ENCODE data around the gene MRPL28. TPM values are rescaled to one million over a fixed set of nuclear protein-coding genes. Genes with fewer than 3 reads are reported as not detected.
"Not testable (repeated sequence)": the region's sequence is repeated elsewhere in the genome, so short reads cannot be mapped to it uniquely, and the experiment has no call there.

Gene MRPL28
- total RNA-seq, 2 donors from 2014 or later = 77.9 to 97.7 TPM

DNA sequence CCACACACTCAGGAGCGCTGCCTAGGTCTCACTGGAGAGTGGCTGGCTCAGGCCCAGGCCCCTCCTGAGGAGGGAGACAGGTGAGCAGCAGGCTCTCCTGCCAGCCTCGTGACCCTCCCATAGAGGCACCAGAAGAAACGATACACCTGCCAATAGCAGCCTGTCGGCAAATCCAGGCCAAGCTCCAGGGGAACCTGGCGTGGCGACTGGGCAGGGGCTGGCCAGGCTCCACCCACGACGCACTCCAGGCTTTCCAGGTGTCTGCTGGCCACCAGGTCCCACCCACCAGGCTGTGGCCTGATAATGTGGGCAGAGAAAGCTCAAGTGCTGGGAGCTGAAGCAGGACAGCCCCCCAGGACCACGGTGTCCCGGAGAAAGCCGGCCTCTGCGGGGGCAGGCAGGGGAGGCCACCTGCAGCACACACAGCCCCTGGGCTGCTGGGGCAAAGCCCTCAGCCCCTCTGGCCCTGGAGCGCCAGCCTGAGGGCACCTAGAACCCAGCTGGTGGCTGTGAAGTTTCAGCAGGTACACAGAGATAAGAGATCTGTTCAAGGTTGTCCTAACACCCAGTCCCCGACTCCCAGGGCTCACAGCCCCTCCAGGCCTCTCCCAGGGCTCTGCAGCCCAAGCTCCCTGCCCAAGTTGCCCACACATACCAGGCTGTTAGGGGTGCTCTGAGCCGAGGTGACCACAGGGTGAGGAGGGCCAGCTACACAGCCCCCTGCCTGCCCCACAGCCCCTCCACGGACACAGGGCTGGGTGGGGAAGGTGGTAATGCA lies 9.0 kb upstream of the MRPL28 start:
- Mint-ChIP-seq H3K9me3 (no peaks in the 10 kb centered on the region), H3K27ac (peak overlapping the region in 1 of 2 donors; percentile 64), H3K36me3 (no peaks in the 10 kb centered on the region)
- DNase-seq (ENCODE audit: low spot score in 2 of 2) (no peak), ATAC-seq (no peak)

- no peak for DNase-seq (ENCODE audit: low spot score in 2 of 2)
- ATAC-seq = no peak
- Mint-ChIP-seq H3K27ac (no peak overlapping the region), H3K36me3 (no peaks in the 10 kb centered on the region), H3K9me3 (no peaks in the 10 kb centered on the region)
Observed at GRCh38 chr16:378821-379182, 8.5 kb upstream of the MRPL28 start.

DNA sequence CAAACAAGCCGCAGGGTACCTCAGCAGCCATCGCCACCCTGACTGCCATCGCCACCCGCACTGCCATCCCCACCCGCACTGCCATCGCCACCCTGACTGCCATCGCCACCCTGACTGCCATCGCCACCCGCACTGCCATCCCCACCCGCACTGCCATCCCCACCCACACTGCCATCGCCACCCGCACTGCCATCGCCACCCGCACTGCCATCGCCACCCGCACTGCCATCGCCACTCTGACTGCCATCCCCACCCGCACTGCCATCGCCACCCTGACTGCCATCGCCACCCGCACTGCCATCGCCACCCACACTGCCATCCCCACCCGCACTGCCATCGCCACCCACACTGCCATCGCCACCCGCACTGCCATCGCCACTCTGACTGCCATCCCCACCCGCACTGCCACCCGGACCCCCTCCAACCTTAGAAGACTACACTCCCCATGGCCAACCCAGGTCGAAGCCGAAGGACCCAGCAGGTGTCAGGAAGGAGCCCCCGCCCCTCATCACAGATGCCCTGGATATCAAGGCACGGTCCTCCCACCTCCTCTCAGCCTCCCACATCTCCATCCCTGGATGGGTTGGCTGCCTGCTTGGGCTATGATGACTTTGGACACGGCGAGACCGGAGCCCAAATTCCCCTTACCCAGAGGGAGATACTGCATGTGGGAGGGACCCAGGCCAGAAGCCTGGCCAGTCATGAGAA lies 7.9 kb upstream of the MRPL28 start:
- H3K36me3 Mint-ChIP-seq; DNase-seq (ENCODE audit: low spot score in 2 of 2); H3K27ac Mint-ChIP-seq; H3K9me3 Mint-ChIP-seq; ATAC-seq: not testable (repeated sequence)

DNA sequence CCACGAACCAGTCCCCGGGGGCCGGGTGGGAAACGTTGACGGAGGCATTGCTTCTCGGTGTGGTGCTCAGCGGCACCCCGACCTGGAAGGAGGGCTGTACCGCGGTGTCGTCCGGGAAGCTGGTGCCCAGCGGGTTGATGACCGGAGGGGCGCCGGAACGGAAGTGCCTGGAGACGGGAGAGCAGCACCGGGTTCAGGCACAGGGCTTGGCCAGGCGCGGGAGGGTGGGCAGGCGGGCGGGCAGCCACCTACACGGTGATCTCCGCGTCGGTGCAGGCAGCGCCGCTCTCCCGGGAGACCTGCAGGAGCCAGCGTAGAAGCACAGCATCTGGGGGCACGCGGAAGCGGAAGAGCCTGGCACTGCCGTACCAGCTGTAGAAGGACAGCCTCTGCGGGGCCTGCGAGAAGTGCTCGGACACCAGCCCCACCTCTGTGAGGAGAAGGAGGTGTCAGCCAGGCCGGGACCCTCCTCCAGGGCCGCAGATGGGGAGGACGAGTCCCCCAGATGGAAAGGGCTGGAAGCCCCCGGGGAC lies 7.1 kb upstream of the MRPL28 start:
- ATAC-seq (no peak), DNase-seq (ENCODE audit: low spot score in 2 of 2) (no peak)
- Mint-ChIP-seq H3K36me3 (no peaks in the 10 kb centered on the region), H3K27ac (no peak overlapping the region), H3K9me3 (no peaks in the 10 kb centered on the region)

DNA sequence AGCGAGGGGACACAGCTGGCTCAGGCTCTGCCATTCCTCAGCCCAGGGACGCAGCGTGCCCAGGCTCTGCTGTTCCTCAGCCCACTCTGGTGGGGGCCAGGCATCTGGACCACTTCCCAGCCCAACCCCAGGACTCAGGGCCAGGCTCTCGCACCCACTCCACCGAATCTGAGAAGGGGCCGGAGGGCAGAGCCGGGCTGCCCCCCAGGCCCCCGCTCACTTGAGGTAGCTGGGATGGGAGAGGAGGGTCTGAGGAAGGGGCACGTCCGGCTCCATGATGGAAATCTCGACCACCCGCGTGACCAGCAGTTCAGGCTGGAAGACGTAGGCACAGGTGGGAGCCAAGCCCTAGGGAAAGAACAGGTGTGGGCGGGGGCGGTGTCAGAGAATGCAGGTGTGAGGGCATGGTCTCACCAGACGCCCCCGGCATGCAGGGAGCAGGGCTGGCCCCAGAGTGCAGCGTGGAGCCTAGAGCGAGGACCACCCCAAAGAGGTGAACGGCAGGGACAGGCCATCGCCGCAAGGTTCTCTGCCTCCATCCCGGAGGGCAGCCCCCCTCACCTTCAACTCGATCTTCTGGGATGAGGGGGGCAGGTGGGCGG lies 6.6 kb upstream of the MRPL28 start:
- H3K9me3 Mint-ChIP-seq = no peaks in the 10 kb centered on the region
- no peak for DNase-seq (ENCODE audit: low spot score in 2 of 2)
- no peak overlapping the region for H3K27ac Mint-ChIP-seq
- no peaks in the 10 kb centered on the region for H3K36me3 Mint-ChIP-seq
- ATAC-seq = no peak

GRCh38 chr16:375927-376816 lies 5.8 kb upstream of the MRPL28 start:
- no peaks in the 10 kb centered on the region for H3K36me3 Mint-ChIP-seq
- H3K27ac Mint-ChIP-seq = no peak overlapping the region
- ATAC-seq (no peak), DNase-seq (ENCODE audit: low spot score in 2 of 2) (no peak)
- no peaks in the 10 kb centered on the region for H3K9me3 Mint-ChIP-seq

DNA sequence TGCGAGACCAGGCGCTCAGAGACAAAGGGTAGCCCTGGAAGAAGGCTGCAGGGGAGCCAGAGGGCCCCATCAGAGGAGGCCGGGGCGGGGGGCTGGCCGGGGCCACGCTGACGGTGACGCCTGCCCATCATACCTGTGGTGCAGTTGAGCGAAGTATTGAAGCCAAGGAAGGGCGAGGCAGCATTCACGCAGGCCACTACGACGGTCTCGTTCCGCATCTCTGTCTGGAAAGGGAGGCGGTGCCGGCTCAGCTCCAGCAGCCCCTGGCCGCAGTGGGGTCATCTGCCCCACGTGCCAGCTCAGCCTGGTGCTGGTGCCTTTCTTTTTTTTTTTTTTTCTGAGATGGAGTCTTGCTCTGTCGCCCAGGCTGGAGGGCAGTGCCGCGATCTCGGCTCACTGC lies 4.9 kb upstream of the MRPL28 start:
- no peaks in the 10 kb centered on the region for H3K36me3 Mint-ChIP-seq
- DNase-seq (ENCODE audit: low spot score in 2 of 2) (no peak), ATAC-seq (no peak)
- H3K9me3 Mint-ChIP-seq = no peaks in the 10 kb centered on the region
- H3K27ac Mint-ChIP-seq = no peak overlapping the region

GRCh38 chr16:374616-374926 lies 4.2 kb upstream of the MRPL28 start:
- ATAC-seq = no peak
- DNase-seq (ENCODE audit: low spot score in 2 of 2) = no peak
- no peaks in the 10 kb centered on the region for H3K36me3 Mint-ChIP-seq
- H3K27ac Mint-ChIP-seq = no peak overlapping the region
- no peaks in the 10 kb centered on the region for H3K9me3 Mint-ChIP-seq

DNA sequence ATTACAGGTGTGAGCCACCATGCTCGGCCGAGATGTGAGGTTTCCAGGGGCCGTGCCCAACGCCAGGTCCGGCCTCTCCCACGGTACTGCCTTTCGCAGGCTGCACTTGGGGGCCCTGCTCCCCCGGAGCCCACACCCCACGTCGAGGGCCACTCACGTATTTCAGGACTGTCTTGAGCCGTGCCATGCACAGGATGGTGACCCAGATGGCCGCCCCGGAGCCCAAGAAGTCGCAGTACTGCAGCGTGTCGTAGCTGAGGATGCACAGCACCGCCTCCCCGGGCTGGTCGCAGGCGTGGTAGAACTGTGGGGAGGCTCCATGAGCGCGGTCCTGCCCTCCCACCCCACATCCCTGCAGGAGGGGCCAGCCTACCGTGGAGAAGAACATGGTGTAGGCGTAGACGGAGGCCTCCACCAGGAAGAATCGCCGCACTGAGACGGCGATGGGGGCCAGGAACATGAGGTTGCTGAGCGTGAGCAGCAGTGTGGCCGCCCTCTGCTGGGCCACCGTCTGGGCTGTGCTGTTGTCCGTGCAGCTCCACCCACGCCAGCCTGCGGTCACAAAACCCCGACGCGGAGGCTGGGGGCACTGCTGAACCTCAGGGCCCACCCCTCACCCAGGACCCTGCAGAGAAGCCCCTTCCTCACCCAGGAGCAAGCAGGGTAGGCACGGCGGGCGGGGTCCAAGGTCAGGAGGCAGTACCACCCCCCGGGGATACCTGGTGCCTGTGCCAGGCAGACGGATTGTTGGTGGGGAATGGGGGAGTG lies 3.7 kb upstream of the MRPL28 start:
- H3K9me3 Mint-ChIP-seq = no peaks in the 10 kb centered on the region
- H3K27ac Mint-ChIP-seq = no peak overlapping the region
- DNase-seq (ENCODE audit: low spot score in 2 of 2) (no peak), ATAC-seq (no peak)
- no peaks in the 10 kb centered on the region for H3K36me3 Mint-ChIP-seq

- Mint-ChIP-seq H3K36me3 (no peaks in the 10 kb centered on the region), H3K27ac (no peak overlapping the region), H3K9me3 (no peaks in the 10 kb centered on the region)
- no peak for DNase-seq (ENCODE audit: low spot score in 2 of 2)
- no peak for ATAC-seq
Observed at GRCh38 chr16:373020-373598, 2.8 kb upstream of the MRPL28 start.

DNA sequence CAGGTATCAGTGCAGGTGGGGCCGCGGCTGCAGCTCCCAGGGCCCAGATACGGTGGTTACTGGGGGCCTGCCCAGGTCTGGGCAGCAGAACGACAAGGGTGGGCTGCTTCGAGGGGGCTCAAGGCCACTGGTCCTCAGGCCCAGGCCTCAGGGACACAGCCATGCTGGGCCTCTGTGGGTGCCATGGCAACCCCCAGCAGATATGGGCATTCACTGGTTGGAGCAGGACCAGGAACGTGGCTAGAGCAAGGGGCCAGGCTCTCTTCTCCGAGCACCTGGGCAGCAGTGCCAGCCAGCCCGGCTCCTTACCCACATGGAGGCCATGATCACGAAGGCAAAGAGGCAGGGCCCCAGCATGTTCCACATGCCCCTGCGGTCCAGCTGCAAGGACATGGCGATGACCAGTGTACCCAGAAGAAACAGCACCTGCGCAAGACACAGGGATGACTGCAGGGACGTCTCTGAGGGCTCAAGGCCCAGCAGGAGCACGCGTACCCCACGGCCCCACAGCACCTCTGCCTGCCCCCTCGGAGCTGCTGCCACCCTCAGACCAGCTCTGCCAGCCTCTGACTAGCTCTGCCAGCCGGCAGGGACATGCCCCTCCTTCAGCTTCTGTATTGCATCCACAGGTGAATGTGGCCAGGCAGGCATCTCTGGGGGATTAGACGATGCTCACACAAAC lies 2.1 kb upstream of the MRPL28 start:
- Mint-ChIP-seq H3K36me3 (no peaks in the 10 kb centered on the region), H3K27ac (peak overlapping the region in 1 of 2 donors; percentile 94), H3K9me3 (no peaks in the 10 kb centered on the region)
- no peak for DNase-seq (ENCODE audit: low spot score in 2 of 2)
- ATAC-seq = no peak

DNA sequence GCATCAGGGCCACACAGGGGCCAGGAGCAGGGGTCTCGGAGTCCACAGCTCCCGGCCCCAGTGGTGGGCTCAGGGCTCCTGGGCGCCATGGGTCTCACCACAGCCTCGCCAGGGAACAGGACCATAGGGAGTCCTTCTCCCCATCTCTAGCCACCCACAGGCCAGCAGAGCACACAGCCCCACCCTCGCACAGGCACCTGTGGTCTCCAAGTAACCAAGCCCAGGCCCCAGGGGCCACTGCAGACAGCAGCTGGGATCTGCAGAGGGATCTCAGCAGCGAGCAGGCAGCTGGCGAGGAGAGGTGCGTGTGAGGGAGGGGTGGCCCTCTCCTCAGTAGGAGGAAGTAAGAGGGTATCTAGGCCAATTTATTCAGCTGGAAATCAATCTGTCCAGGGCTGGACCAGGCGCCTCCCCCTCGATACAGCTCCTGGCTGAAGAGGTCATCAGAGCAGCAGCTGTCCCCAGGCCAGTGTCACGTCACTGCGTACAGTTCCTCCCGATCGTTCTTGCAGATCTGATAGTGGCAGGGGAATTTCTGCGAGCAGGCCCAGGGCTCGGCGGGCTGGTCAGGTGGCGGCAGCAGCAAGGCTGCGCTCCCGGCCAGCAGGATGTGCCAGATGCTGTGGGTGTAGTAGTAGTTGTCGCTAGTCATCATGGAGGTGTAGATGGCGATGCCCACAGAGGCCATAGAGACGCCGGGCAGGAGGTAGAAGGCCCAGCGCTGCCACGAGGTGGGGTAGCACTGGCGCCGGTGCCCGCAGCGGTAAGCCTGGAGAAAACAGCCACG lies 1.4 kb upstream of the MRPL28 start:
- Mint-ChIP-seq H3K27ac (peak overlapping the region in 1 of 2 donors; percentile 94), H3K36me3 (no peaks in the 10 kb centered on the region)

DNA sequence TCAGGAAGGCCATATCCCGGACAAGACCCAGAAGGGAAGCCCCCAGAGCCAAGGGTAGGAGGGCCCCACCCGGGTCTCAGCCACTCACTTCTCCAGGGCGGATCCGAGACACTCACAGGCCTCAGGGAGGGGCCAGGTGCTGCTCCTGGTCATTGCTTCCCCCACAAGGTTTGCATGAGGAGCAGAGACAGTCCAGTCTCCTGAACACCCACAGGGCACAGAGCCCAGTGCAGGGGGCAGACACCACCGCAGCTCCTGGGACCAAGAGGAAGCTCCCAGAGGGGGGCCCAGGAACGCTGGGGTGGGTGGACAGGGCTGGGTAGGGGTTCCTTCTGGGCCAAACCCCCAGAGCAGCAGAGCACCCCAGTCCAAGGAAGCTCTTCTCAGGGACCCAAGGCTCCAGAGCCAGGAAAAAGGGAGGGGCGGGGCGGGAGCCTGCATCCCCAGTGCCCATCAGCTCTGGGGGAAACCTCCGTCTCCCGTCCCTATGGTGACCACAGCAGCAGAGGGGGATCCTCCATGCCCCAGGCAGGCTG lies 709 bp upstream of the MRPL28 start:
- H3K36me3 Mint-ChIP-seq = no peaks in the 10 kb centered on the region
- DNase-seq (ENCODE audit: low spot score in 2 of 2) = no peak
- no peaks in the 10 kb centered on the region for H3K9me3 Mint-ChIP-seq
- peak in 1 of 2 donors; percentile 3 for ATAC-seq
- H3K27ac Mint-ChIP-seq = peak overlapping the region; percentile 94 to 96

More for the DNA sequence above, 1.4 kb upstream of the MRPL28 start:
- H3K9me3 Mint-ChIP-seq = no peaks in the 10 kb centered on the region
- DNase-seq (ENCODE audit: low spot score in 2 of 2) (no peak), ATAC-seq (no peak)

DNA sequence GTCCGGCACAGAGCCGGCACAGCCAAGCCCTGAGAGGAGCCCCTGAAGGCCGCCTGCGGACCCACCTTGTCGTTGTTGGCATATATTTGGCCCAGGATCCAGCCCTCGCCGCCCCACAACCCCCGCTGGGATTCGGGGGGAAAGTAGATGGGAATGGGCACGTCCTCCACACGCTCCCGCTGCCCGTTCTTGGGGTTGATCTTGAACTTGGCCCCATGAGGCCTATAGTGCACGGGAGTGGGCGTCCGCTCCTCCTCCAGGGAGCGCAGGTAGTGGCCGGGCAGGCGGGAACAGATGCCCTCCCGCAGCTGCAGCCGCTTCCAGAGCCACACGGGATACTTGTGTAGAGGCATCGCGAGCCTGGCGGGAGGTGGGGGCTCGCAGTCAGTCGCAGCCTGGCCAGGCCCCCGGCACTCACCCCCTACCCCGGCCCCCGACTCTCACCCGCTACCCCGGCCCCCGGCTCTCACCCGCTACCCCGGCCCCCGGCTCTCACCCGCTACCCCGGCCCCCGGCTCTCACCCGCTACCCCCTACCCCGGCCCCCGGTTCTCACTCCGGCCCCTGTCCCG lies 387 bp downstream of the MRPL28 start:
- no peak for ATAC-seq
- peak overlapping the region in 1 of 2 donors; percentile 94 for H3K27ac Mint-ChIP-seq
- no peaks in the 10 kb centered on the region for H3K9me3 Mint-ChIP-seq
- no peaks in the 10 kb centered on the region for H3K36me3 Mint-ChIP-seq
- no peak for DNase-seq (ENCODE audit: low spot score in 2 of 2)
